ENCODE results near the gene SMAD4.
"Not testable (repeated sequence)": the region's sequence is repeated elsewhere in the genome, so short reads cannot be mapped to it uniquely, and the experiment has no call there.

Gene SMAD4

GRCh38 chr18:51116996-51117395 lies 87.0 kb downstream of the SMAD4 start:
- DNase-seq, result not testable (repeated sequence)

- not testable (repeated sequence) for DNase-seq
Observed at GRCh38 chr18:51119561-51119960, 89.5 kb downstream of the SMAD4 start.

GRCh38 chr18:51119976-51120375 lies 90.0 kb downstream of the SMAD4 start:
- not testable (repeated sequence) for DNase-seq

- no peak for DNase-seq
Observed at GRCh38 chr18:51120809-51121596, 91.0 kb downstream of the SMAD4 start.

- no peak for DNase-seq
Observed at GRCh38 chr18:51121597-51121857, 91.5 kb downstream of the SMAD4 start.

GRCh38 chr18:51122266-51123045 lies 92.4 kb downstream of the SMAD4 start:
- no peak for DNase-seq

GRCh38 chr18:51123046-51123395 lies 93.0 kb downstream of the SMAD4 start:
- DNase-seq, result no peak

GRCh38 chr18:51123481-51123880 lies 93.5 kb downstream of the SMAD4 start:
- no peak for DNase-seq

GRCh38 chr18:51123936-51124486 lies 94.0 kb downstream of the SMAD4 start:
- DNase-seq, result no peak

- no peak for DNase-seq
Observed at GRCh38 chr18:51125976-51126375, 96.0 kb downstream of the SMAD4 start.

GRCh38 chr18:51127664-51128063 lies 97.7 kb downstream of the SMAD4 start:
- no peak for DNase-seq

- DNase-seq, result no peak
Observed at GRCh38 chr18:51128533-51128932, 98.5 kb downstream of the SMAD4 start.

- no peak for DNase-seq
Observed at GRCh38 chr18:51132256-51132935, 102.4 kb downstream of the SMAD4 start.

GRCh38 chr18:51133580-51134160 lies 103.7 kb downstream of the SMAD4 start:
- no peak for DNase-seq

Measured in activated naive CD4-positive, alpha-beta T cell treated with Interleukin-2 at 50 U/mL for 16 hours (primary cell).